Endometrial microvascular endothelial cells (primary cell): ENCODE data around the gene DLGAP1. TPM values are rescaled to one million over a fixed set of nuclear protein-coding genes. Genes with fewer than 3 reads are reported as not detected.
"Not testable (repeated sequence)": the region's sequence is repeated elsewhere in the genome, so short reads cannot be mapped to it uniquely, and the experiment has no call there.

Experiments used
- in situ Hi-C: cut with HindIII; loops from 2 replicates; pipeline ENCODE4 v1.10.0; 2017; ENCODE audit warnings: low sequenced_read_pairs, low pct_unique_long_range_greater_than_20kb; ENCODE audit errors: inconsistent ontology term
- total RNA-seq: library from RNA; depleted of rRNA; stranded (reverse); fragments of >200 nt; gene quantifications from one replicate; pipeline ENCODE4 v1.2.3, GENCODE V29; 2015; ENCODE audit errors: inconsistent ontology term

DLGAP1 gene
- total RNA-seq, 1 donor from 2014 or later = not detected

DNA sequence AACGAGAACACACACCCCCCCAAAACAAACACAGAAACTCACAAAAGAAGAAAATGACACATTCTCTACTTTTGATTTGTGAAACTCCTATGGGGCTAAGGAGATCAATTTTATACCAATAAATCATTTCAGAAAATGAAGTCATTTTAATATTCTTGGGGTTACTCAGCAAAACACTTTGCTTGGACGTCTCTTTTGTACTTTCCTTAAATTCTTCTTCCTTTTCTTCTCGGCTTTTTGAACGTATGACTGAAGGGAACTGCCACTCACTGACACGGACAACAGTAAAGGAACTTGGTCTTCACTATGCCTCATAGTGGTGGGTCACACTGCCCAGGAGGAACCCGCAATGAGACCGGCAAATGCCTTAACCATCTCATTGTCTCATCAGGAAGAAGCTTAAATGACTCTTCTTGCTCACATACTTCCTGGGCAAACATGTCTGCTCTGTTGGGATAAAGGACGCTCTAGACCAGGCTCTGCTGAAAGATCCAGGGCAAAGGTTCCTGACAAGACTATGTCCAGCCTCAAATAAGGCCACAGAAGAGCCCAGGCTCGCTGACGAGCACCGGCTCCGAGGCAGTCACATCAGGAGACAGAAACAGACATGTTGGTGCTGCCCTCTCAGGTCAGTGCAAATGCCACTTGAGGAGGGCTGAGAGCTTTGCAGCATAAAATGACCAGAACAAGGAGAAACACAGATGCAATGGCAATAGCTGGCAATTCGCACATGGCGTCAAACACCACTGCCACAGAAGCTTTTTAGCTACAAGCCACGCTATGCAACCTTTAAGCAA is 799.7 kb downstream of the DLGAP1 start:
- in situ Hi-C loops = no loop called here

DNA sequence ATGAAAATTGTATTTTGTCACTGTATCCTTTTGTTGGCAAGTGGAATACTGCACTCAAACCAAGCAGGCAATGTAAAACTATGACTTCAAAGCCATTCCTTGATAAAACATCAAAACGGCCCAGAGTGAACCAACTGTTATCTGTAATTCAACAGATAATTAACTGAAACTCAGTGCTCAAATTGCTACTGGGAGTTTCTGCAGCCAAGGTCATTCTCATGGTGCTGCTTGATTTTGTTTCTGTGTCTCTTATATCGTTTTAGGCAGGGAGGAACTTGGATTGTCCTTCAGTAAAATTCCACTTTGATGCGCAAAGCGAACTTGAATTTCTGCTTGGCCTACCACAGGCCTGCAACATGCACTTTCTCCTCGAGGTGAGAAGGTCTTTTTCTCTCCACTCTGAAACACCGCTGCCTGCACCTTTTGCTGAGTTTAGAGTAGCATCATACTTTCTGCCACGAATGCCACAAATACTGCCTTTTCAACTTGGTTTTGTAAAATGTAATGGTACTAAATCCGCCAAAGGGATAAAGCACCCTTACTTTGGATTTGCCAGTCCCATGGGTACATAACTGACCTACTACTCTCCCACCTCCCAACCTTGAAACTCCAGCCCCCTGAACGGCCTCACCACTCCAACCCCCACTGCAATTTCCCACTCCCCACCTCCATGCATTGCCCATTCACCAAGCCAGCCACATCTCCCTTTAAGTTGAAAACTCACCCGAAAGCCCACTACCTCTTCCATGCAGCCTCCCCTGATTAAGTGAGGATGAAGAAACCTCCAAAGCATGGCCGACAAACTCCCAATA is 800.5 kb downstream of the DLGAP1 start:
- in situ Hi-C loops = no loop called here

DNA sequence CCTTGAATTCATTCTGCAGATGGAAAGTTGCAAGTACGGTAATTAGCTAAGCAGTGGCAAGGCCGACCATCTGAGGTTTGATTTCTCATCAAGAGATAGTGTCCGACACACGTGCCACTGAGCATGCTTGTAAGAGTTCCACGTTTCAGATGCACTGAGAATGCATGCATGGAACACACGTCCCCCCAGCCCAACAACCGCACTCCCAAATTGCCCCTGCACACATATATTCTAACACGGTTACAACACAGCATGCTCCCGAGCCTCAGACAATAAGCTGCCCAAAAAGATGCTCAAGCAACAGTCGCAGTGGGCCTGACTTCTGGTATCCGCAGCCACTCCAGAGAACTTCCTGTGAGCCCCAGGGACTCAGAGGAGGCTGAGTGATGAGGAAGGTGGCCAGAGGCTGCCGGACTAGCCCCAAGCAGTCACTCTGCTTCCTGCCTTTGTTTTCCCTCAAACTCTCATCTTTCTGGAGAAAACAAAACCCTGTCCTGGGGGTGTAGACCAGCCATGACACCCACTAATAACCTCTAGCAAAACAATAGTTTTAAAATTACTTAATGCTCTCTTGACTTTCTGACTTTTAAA is 801.2 kb downstream of the DLGAP1 start:
- in situ Hi-C loops = no loop called here

GRCh38 chr18:3653263-3653850 is 801.8 kb downstream of the DLGAP1 start:
- in situ Hi-C loops = no loop called here

DNA sequence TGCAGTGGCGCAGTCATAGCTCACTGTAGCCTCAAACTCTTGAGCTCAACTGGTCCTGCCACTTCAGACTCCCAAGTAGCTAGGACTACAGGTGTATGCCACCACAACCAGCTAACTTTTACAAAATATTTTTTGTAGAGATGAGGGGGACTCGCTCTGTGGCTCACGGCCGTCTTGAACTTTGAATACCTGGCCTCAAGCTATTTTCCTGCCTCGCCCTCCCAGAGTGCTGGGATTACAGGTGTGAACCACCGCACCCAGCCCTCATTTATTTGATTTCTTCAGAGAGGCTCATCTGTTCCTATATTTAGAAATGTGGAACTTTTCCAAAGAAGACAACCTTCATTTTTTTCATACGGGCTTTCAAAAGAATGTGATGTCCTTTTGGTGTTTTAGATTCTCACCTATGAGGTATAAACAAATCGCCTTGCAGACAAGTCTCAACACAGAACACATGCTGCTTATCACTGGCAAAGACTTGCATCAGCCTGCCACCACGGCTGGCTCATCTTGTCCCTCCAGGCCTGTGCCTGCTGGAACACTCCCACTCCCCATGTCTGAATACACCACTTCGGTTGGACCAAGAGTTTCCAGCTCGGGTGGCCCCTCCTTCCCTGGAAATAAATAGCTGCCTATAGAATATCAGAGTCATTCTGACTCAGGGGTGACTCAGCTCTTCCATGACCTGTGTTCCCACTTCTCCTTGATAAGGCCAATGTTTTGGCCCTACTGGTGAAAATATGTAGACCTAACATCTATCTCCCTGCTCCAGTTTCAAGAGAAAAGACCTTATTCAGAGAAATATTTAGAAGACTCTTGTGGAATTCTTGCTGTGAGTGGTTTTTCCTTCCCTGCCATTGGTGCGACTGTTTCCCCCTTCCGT is 802.5 kb downstream of the DLGAP1 start:
- in situ Hi-C loops = no loop called here

- in situ Hi-C loops = no loop called here
These were observed 803.8 kb downstream of the DLGAP1 start for GRCh38 chr18:3651266-3651665.

- in situ Hi-C loops = not testable (repeated sequence)
These were observed 804.5 kb downstream of the DLGAP1 start for GRCh38 chr18:3650521-3651042.

- in situ Hi-C loops = no loop called here
These were observed 805.3 kb downstream of the DLGAP1 start for GRCh38 chr18:3649633-3650426.

DNA sequence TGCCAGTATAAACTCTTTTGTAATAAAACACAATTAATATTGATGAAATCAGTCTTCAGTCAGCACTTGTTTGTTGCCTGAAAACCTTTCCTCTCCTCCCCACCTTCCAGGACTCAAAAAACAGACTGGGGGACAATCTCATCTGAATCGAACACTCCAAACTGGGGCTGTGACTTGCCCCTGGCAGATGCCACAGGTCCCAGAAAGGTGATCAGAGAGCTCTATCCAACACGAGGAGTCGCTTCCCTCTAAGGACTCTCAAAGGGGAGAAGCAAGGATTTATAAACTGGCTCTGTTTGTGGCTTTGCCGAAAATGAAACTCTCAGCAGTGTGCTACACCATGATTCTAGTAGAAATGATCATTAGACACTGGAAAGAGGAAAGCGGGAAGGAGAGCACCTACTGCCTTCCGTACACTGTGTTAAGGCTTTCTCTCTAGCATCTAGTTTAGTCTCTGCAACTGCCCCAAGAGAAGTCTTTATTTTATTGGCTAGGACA is 805.9 kb downstream of the DLGAP1 start:
- in situ Hi-C loops = no loop called here

DNA sequence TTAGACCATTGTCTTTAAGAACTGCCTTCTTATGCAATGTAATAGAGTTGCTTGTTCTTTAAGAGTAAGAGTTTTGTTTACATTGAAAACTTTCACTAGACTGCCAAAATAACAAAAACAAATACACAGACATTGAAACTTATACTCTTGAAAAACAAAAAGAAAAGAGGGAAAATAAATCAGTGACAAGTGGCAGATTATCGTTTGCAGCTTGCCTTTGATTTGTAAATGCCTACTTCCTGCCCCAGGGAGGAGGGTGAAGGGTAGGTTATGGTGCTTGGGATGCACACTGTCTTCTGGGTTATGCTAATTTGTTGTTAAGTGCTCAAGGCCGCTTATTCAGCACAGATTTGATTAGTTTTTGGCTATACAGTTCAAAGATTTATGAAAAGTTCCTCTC is 806.5 kb downstream of the DLGAP1 start:
- in situ Hi-C loops = no loop called here

DNA sequence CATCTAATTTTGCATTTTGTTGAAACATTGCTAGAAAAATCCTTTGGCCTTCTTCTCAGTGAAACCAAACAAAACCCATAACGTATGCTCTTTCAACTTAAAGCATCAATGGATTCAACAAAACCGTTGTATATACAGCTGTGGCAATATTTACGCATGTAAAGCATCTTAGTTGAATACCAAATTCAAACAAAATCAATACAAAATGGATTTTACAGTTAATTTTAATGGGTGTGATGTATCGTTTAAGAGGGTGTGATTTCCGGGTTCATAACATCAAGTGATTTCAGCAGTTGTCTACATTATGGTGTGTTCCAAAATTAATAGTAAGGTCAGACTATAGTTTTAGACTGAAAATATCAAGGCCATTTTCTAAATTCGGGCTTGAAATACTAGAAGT is 806.9 kb downstream of the DLGAP1 start:
- in situ Hi-C loops = no loop called here

DNA sequence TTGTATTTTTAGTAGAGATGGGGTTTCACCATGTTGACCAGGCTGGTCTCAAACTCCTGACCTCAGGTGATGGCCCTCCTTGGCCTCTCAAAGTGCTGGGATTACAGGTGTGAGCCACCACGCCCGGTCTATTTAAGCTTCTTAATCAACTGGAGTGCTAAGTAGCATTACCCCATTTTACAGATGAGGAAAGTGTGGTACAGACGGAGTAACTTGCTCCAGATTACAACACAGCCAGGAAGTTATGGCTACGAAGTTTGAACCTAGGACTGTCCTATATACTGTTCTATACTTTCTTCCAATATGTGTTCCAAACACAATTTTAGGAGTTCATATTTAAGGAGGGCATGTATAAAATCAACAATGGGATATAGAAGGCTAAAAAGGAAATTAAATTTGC is 807.5 kb downstream of the DLGAP1 start:
- in situ Hi-C loops = no loop called here

DNA sequence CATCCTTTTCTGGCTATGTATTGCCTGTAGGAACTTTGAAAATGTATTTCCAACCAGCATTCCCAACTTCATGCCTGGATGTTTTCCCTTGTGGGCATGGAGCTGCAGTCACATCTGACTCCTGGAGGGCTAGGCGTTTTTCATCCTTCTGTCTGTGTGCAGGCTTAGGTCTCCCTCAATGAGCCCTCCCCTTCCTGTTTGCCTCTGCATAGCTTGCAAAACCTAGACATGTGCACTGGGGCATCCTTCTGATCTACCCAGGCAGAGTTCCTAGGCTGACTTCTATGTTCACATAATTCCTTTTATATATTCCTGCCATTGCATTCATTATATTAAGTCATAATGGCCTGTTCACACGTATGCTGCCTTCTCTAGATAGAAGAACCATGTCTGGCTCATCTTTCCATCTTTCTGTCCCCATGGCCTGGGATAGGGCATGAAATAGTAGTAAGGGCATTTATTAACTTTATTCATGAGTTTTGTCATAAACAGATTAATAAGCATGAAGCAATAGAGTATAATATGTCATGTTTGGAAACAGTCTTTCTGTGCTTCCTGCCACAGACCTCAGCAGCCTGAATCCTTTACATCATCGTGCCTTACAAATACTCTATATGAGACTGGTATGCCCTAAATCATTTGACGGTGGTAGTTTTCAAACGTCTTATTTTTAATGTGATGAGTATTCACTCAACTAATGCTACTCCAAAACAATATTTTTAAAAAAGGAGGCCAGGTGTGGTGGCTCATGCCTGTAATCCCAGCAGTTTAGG is 809.5 kb downstream of the DLGAP1 start:
- in situ Hi-C loops = no loop called here

GRCh38 chr18:3634250-3634939 is 820.7 kb downstream of the DLGAP1 start:
- in situ Hi-C loops = no loop called here

DNA sequence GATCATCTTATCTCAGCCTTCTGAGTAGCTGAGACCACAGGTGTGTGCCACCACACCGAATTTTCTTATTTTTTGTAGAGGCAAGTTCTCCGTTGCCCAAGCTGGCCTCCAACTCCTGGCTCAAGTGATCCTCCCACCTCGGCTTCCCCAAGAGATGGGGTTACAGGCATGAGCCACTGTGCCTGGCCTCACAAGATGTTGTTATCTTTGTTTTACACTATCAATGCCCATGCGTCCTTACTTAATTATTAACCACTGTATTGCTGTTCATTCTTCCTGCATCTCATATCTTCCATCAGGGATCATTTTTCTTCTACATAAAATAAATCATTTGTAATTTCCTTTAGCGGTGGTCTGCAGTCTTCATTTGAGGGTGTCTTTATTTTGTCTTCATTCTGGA is 823.2 kb downstream of the DLGAP1 start:
- in situ Hi-C loops = no loop called here

GRCh38 chr18:3626929-3627458 is 828.1 kb downstream of the DLGAP1 start:
- in situ Hi-C loops = no loop called here
